ENCODE results near the gene PRCC. TPM values are rescaled to one million over a fixed set of nuclear protein-coding genes. Genes with fewer than 3 reads are reported as not detected.

Gene PRCC
- polyA plus RNA-seq, 3 donors: 108 to 113 (median 113) TPM

DNA sequence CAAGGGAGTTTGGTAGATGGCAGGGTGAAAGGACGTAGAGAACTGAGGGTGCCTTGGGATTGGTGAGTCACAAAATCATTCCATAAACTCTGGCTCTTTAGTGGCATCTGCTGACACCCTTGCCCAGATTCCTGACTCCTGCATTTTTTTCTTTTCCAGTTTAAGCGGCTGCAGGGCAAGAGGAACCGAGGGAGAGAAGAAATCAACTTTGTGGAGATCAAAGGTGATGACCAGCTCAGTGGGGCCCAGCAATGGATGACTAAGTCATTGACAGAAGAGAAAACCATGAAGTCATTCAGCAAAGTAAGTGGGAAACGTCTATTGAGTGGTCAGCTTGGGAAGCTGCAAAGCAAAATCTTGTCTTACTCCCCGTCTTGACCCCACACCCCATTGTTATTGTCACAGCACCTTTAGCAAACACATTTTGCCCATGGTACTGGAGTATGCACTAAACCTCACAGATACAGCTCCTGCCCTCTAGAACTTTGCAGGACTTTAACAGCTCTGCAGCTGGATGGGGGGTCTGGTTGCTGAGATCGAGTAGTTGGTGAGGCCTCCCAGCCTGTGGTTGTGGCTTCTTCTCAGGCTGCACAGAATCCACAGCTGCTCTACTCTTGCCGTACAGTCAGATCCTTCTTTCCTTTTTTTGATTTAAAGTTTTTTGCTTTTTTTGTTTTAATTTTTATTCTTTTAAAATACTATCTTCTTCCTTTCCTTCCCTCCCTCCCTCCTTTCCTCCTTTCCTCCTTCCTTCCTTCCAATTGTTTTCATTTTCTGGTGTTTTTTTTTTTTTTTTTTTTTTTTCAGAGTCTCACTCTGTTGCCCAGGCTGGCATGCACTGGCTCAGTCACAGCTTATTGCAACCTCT lies 27.4 kb downstream of the PRCC start:
- no peak for DNase-seq

DNA sequence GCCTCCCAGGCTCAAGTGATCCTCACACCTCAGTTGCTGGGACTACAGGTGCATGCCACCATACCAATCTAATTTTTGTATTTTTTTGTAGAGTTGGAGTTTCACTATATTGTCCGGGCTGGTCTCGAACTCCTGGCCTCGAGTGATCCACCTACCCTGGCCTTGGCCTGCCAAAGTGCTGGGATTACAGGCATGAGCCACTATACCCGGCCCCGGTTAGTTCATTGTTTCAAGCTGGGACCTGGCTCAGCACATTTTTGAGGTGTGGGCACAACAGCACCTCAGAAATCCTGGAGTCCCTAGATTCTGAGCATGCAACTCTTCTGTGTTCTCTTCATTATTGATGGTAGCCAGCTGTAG lies 28.0 kb downstream of the PRCC start:
- no peak for DNase-seq

- DNase-seq: no peak
These were observed 28.5 kb downstream of the PRCC start for GRCh38 chr1:156795787-156796186.

GRCh38 chr1:156796340-156797097 lies 29.2 kb downstream of the PRCC start:
- DNase-seq: no peak

DNA sequence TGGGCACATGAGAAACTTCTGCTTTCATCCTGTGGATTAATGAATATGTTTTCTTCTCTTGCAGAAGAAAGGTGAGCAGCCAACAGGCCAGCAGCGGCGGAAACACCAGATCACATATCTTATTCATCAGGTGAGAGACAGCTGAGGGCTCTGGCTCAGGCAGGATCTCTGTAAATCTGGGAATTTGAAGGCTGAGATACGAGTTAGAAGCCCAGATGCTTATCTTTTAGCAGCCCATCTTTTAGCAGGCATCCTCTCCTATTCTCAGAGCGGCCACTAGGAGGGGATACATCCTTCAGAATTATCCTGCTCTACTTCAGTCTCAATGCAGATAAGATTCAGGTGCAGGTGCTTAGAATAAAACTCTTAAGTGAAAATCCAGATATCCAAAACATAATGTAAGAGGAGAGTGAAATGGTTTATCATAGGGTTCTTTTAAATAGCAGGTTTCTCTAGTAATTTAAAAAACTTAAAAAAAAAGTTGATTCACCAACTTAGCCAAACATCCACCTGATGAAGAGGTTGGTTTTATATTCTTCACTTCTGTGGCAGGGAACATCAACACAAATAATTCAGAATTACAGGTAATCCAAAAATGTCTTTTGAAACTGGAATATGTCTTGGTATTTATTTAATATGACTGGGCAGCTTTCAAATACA lies 30.0 kb downstream of the PRCC start:
- peak; percentile 64 for DNase-seq

DNA sequence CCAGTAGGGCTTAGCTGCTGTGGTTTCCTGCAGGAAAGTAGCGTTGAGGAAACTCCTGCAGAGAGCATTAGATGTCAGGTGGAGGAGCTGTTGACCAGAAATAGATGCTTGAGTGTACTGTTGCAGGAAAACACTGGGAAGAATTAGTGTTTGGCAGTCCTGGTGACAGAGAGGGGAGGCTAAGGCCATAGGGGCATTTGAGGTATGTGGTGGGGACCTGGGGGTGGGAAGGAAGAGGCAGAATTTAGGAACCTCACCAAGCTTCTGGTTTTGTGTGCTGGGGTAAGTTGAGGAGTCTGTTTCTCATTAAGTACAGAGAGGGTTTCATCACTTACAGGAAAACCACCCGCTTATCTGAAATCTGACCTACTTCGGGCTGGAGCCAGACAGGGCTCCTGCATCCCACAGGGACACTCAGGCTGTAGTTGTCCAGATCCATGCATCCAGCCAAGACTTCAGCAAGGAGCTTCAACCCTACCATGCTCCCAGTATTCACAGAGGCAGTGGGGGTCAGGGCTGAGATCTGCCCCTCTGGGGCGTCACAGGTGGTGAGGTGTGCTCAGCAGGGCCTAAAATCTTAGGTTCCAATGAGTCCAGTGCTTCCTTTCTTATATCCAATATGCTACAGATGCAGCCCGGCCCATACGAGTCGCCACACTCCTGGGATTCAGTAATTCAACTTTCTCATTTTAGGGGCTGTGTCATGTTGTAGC lies 34.2 kb downstream of the PRCC start:
- DNase-seq: no peak

GRCh38 chr1:156802421-156802935 lies 35.1 kb downstream of the PRCC start:
- no peak for DNase-seq

DNA sequence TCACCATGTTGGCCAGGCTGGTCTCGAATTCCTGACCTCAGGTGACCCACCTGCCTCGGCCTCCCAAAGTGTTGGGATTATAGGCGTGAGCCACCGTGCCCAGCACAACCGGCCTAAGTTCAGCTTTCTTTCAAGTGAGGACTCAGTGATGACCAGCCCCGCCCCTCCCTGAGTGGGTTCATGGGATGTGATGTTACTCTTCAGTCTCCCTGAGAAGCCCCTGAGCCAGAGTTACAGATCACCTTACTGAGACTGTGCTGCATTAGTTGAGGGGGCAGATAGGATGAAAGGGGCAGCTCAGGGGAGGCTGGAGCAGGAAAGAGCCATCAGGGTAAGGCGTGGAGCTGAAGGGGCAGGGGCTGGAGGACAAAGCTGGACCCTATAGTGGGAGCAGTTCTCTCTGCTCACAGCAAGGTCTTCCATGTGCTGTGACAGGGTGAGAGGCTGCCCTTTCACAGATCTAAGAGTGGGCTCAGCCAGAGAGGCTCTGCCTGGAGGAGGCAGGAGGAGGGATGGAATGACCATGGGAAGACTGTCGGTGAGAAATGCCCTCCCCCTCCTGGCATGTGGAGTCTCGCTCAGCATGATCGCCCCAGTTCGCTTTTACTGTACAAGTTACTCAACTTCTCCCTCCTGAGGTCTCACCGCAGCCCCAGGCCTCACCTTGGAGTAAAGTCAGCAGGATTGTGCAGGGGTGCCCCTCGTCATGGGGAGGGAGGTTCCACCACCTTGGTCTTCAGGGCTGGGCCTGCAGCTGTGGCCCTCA lies 35.9 kb downstream of the PRCC start:
- DNase-seq: no peak

DNA sequence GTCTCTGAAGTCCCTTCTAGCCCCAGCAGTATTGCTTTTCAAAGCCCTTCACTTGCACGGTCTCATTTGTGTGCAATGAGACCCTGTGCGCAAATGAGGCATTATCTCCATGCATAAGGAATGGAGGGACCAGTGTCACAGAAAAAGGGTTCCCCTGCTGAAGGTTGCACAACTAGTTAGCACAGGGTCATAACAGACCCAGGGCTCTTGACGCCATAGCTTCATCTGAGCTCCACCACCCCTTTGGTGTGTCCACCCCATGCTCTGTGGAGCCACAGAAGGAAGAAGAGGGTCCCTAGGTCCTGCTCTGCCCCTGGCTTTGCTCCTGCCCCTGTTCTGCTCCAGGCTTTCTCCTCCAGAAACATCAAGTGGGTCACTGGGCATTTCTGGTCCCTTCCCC lies 36.7 kb downstream of the PRCC start:
- no peak for DNase-seq

DNA sequence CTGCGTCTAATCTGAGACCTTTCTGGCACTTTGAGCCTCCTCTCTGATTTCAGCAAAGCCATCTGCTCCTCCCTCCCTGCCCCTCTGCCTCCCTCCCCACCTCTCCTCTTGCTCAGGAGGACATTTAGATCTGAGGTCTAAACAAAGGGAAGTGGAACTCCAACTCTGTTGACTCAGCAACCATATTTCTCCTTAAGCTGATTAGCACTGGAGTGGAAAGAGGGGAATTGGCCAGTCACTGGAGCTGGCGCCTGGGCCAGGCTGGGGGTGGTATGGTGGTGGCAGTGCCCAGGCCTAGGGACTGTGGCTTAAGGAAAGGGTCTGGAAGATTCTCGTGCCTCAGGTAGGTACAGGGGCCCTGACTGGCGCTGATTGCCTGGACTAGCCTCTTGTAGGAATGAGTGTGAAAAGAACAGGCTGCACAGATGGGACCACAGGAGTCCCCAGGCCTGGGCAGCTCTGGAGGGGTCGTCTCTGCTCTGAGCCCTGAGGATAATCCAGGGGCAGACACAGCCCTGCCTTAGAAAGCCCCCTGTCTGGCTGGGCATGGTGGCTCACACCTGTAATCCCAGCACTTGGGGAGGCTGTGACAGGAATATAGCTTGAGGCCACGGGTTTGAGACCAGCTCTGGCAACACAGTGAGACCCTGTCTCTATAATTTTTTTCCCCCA lies 37.4 kb downstream of the PRCC start:
- peak; percentile 51 for DNase-seq

DNA sequence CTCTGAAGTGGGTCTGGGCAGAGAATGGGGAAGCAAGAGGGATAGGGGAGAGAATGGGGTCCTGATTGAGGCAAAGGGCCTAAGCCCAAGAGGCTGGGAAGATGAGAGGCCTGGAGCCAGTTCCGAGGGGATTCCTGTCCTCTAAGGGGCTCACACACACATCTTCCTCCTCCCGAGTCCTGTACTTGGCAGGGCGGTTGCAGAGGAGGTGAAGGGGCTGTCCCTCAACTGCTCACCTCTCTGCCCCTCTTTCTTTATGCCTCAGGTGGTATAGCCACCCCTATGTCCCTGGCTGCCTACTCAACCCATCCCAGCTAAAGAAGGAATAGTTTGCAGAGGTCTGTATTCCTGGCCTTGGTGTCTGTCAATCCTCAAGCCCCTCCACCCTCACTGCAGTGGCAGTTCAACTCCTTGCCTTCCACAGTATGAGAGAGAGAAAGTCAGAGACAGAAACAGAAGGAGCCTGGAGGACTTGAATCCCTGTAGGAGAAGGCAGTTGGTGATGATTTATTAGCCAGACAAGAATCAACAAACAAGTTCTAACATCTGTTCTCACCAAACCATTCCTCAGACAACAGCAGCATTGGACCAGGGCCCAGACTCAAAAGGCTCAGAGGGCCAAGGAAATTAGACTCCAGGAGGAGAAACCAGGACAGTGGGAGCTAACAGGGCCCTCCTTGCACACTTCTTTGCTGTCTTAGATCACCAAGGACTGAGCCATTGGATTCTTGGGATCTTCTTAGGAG lies 38.6 kb downstream of the PRCC start:
- peak; percentile 85 for DNase-seq

DNA sequence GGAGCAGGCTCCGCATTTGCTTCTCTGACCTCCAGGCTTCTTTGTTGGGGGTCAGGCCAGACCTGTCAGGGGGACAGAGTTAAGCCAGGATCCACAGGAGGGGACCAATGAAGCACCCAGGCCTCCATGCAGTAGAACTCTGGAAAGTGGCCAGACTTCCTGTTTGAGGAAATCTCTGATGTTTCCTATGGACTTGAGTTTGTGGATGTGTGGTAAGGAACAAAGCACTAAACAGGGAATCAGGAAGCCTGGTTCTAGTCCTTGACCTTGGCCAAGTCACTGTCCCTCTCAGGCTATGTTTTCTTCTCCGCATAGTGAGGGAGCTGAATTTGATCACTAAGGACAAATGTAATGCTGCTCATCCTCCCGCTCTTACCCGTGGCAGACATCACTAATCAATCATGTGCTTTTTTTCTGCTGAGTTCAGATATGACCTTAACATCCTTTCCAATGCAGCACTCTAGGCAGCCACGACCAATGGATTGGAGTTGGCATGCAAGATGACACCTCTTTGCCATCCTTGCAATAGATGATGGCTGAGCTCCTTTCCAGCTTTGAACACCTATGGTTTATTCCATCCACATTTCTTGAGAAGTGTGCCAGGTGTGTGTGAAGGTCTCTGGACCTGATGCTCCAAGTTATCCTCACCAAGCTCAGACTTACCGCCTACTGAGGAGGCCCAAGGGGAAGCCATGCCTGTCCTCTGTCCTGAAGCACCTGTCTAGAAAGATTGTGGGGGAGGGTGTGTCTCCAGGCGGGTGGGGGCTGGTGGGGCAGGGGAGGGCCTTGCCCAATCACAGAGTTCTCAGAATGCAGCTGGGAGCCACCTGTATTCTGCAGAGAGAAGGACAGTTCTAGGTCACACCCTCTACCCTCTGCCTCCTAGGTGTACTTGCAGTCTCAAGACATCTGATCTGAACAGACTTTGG lies 39.4 kb downstream of the PRCC start:
- DNase-seq: no peak

DNA sequence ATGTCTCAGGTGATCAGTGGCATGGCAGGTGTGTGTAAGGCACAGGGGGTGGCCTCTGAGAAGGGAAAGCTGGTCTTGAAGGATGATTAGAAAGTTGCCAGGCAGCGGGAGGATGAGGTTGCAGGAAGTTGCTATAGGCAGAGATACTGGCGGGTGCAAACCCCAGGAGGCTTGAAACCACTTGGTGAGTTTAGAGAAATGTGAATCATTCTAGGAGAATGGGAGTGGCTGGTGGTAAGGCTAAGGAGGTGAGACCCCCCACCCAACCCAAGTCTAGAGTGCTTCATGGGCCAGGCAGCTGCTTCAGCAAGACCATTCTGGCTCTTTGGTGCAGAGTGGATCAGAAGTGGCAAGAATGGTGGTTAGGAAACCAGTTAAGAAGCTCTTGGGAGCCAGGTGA lies 40.3 kb downstream of the PRCC start:
- no peak for DNase-seq

GRCh38 chr1:156808186-156809030 lies 41.1 kb downstream of the PRCC start:
- no peak for DNase-seq

DNA sequence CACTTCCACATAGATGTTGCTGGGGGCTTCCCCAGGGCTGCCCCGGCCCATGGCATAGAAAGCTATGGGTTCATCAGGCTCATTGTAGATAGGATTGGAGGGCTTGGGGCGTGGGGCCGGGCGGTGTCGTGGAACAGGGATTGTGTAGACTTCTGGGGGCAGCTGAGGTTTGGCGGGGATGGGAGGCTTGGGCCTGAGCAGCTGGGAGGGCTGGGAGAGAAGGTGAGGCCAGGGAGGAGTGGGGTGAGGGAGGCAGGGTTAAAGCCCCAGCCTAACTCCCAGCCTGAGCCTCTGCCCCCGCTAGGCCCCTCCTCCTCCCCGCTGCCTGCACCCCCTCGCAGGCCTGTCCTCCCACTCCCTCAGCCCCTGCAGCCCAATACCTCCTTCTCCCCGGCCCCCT lies 41.9 kb downstream of the PRCC start:
- DNase-seq: no peak

DNA sequence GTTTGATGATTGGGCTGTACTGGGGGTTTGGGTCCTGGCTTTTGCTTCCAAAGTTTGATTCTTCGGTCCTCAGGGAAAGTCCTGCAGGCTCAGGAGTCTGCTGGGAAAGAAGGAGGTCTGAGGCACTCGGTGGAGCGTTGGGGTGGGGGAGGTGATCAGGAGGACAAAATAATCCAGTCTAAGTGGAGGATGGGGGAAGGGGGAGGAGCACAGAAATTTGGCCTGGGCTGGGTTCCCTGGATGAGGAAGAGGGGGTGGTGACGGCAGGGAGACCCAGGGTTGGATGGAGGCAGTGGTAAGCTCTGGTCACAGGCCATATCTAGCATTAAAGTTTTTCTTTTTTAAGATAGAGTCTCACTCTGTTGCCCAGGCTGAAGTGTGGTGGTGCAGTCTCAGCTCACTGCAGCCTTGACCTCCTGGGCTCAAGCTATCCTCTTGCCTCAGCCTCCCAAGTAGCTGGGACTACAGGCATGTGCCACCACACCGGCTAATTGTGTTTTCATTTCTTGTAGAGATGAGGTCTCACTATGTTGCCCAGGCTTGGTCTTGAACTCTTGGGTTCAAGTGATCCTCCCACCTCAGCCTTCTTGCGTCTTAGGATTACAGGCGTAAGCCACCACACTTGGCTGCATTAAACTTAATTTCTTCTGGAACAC lies 42.5 kb downstream of the PRCC start:
- no peak for DNase-seq

DNA sequence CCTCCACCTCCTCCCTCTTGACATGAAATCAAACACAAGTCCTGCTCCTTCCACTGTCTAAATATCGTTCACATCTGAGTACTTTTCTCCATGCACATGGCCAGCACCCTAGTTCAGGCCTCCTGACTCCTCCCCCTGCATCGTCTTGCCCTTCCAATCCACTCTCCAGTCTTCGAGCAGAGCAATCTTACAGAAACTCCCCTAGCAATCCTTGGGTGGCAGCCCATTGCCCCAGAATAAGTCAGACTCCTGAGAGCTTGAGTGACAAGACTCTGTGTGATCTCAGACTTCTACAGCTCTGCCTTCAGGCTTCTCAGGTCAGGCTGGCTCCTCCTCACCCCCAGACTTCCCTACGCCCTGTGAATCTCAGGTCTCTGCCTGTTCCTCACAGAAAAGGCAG lies 43.8 kb downstream of the PRCC start:
- no peak for DNase-seq

All from renal pelvis (tissue), 4 donors.